Smooth muscle cell (in vitro differentiated cells): Measurements from ENCODE around the gene LRCH2. TPM values are rescaled to one million over a fixed set of nuclear protein-coding genes. Genes with fewer than 3 reads are reported as not detected.
"Not testable (repeated sequence)": the region's sequence is repeated elsewhere in the genome, so short reads cannot be mapped to it uniquely, and the experiment has no call there.

Source experiments
- DNase-seq: peaks from one replicate; lab custom pipeline; 2025; ENCODE audit not compliant: unreplicated experiment; lab: John Stamatoyannopoulos, UW
- H2AFZ ChIP-seq: fragments of 200-600 bp; sonication (generic); 2 replicates; pipeline ENCODE4 v1.6.0; 2016; ENCODE audit warnings: antibody characterized with exemption, low read depth, mild to moderate bottlenecking
- H3F3A ChIP-seq: fragments of 200-600 bp; sonication (generic); 2 replicates; pipeline ENCODE4 v1.6.0; 2017; ENCODE audit warnings: antibody characterized with exemption, low read depth
- H3K27ac ChIP-seq: fragments of 200-600 bp; sonication (generic); 2 replicates; pipeline ENCODE4 v1.5.1; 2016; ENCODE audit warnings: low read depth, mild to moderate bottlenecking
- H3K27me3 ChIP-seq: fragments of 200-600 bp; sonication (generic); 2 replicates; pipeline ENCODE4 v1.6.1; 2016; ENCODE audit warnings: low read depth, mild to moderate bottlenecking
- H3K36me3 ChIP-seq: fragments of 200-600 bp; sonication (generic); 2 replicates; pipeline ENCODE4 v1.5.1; 2016; ENCODE audit warnings: low read depth
- H3K4me1 ChIP-seq: fragments of 200-600 bp; sonication (generic); 2 replicates; pipeline ENCODE4 v1.5.1; 2016; ENCODE audit warnings: low read depth
- H3K4me2 ChIP-seq: fragments of 200-600 bp; sonication (generic); 2 replicates; pipeline ENCODE4 v1.6.0; 2016; ENCODE audit warnings: mild to moderate bottlenecking
- H3K4me3 ChIP-seq: fragments of 200-600 bp; sonication (generic); 2 replicates; pipeline ENCODE4 v1.5.1; 2016; ENCODE audit warnings: mild to moderate bottlenecking
- H3K79me2 ChIP-seq: fragments of 200-600 bp; sonication (generic); 2 replicates; pipeline ENCODE4 v1.6.0; 2016; ENCODE audit warnings: low read depth, mild to moderate bottlenecking
- H3K9ac ChIP-seq: fragments of 200-600 bp; sonication (generic); 2 replicates; pipeline ENCODE4 v1.6.0; 2016; ENCODE audit warnings: low read depth
- H3K9me3 ChIP-seq: fragments of 200-600 bp; sonication (generic); replicated peaks from 2 replicates; pipeline ENCODE4 v1.5.1; 2016; ENCODE audit warnings: low read depth
- H4K20me1 ChIP-seq: fragments of 200-600 bp; sonication (generic); 2 replicates; pipeline ENCODE4 v1.6.0; 2016; ENCODE audit warnings: low read depth
- CTCF ChIP-seq: fragments of 200-600 bp; sonication (generic); IDR thresholded peaks from 2 replicates; pipeline ENCODE4 v1.5.1; 2017; ENCODE audit warnings: borderline replicate concordance, mild to moderate bottlenecking, antibody characterized with exemption; ENCODE audit not compliant: insufficient read depth, poor library complexity, severe bottlenecking
- WGBS: methylation state at CpG from one replicate; pipeline ENCODE4 v1.1.7; 2016; ENCODE audit warnings: low lambda C conversion rate; 5-methylcytosine and 5-hydroxymethylcytosine counted together
- polyA plus RNA-seq: library from polyadenylated mRNA; unstranded; fragments of >200 nt; fragmentation: Nextera tagmentation; extraction: Ambion mirVana; gene quantifications from 2 replicates; pipeline ENCODE4 v1.2.1, GENCODE V29; 2016
- total RNA-seq: library from RNA; depleted of rRNA; stranded (reverse); fragments of >200 nt; gene quantifications from 2 replicates; pipeline ENCODE4 v1.2.3, GENCODE V29; 2014

LRCH2 gene
- total and polyA plus RNA-seq, 2 experiments from 2014 or later = 3.1 to 29.4 TPM

GRCh38 chrX:115214605-115215004 lies 19.3 kb downstream of the LRCH2 start:
- no peak for DNase-seq
- Histone ChIP-seq H3K4me2 (no peak overlapping the region), H3K9me3 (no peaks in the 10 kb centered on the region), H3K27me3 (no peaks in the 10 kb centered on the region), H3K36me3 (no peaks in the 10 kb centered on the region), H3K4me1 (no peaks in the 10 kb centered on the region), H3K79me2 (peaks cover 11% of the 10 kb centered on the region), H3K9ac (no peak overlapping the region), H3K27ac (no peak overlapping the region), H3K4me3 (no peak overlapping the region), H4K20me1 (peaks cover 17% of the 10 kb centered on the region), H2AFZ (no peak overlapping the region), H3F3A (no peaks in the 10 kb centered on the region)
- TF ChIP-seq CTCF = no peak
- 57% methylated on average over 3 of the region's 3 CpGs for WGBS

GRCh38 chrX:115214151-115214550 lies 19.7 kb downstream of the LRCH2 start:
- Histone ChIP-seq H3F3A (no peaks in the 10 kb centered on the region), H3K79me2 (peaks cover 11% of the 10 kb centered on the region), H3K4me1 (no peaks in the 10 kb centered on the region), H4K20me1 (peaks cover 15% of the 10 kb centered on the region), H2AFZ (no peak overlapping the region), H3K4me3 (no peak overlapping the region), H3K9me3 (no peaks in the 10 kb centered on the region), H3K27me3 (no peaks in the 10 kb centered on the region), H3K9ac (no peak overlapping the region), H3K4me2 (no peak overlapping the region), H3K36me3 (no peaks in the 10 kb centered on the region), H3K27ac (no peak overlapping the region)
- WGBS = 85% methylated on average over 1 of the region's 1 CpG
- no peak for TF ChIP-seq CTCF
- DNase-seq = no peak

GRCh38 chrX:115209547-115209946 lies 24.3 kb downstream of the LRCH2 start:
- H3K27ac ChIP-seq, H3K4me2 ChIP-seq, H3K36me3 ChIP-seq, H2AFZ ChIP-seq, H4K20me1 ChIP-seq, H3F3A ChIP-seq, H3K4me3 ChIP-seq, H3K9ac ChIP-seq, H3K27me3 ChIP-seq, H3K9me3 ChIP-seq, H3K4me1 ChIP-seq, DNase-seq: not testable (repeated sequence)
- H3K79me2 ChIP-seq = peaks cover 14% of the 10 kb centered on the region

- DNase-seq = no peak
- H3K27me3 ChIP-seq = no peaks in the 10 kb centered on the region
- peaks cover 45% of the 10 kb centered on the region for H3K79me2 ChIP-seq
- H3K9me3 ChIP-seq = peaks cover 5% of the 10 kb centered on the region
- no peak overlapping the region for H3K4me2 ChIP-seq
- no peaks in the 10 kb centered on the region for H3F3A ChIP-seq
- no peak overlapping the region for H2AFZ ChIP-seq
- H3K36me3 ChIP-seq = no peaks in the 10 kb centered on the region
- TF ChIP-seq CTCF = no peak
- H3K9ac ChIP-seq = no peak overlapping the region
- peaks cover under 1% of the 10 kb centered on the region for H4K20me1 ChIP-seq
- whole genome bisulfite sequencing = 100% methylated on average over 1 of the region's 1 CpG
- H3K4me3 ChIP-seq = no peak overlapping the region
- H3K4me1 ChIP-seq = no peaks in the 10 kb centered on the region
- no peak overlapping the region for H3K27ac ChIP-seq
Measured at GRCh38 chrX:115204040-115204439, 29.9 kb downstream of the LRCH2 start.
